GM23338 (cell line): ENCODE data around the gene ACTR5. TPM values are rescaled to one million over a fixed set of nuclear protein-coding genes. Genes with fewer than 3 reads are reported as not detected.

Experiments used
- ATAC-seq: fragments of 200-7000 bp; cut with Tn5 transposase; 3 replicates; pipeline ENCODE4 v1.9.1; 2020
- DNase-seq: peaks from one replicate; pipeline ENCODE4 v3.0.0-alpha.2; 2015; ENCODE audit warnings: low spot score
- H2AFZ ChIP-seq: fragments of 200-600 bp; sonication (generic); 2 replicates; pipeline ENCODE4 v1.8.0; 2016; ENCODE audit warnings: antibody characterized with exemption, mild to moderate bottlenecking, moderate library complexity
- H3F3A ChIP-seq: fragments of 200-600 bp; sonication (generic); replicated peaks from 2 replicates; pipeline ENCODE4 v1.8.0; 2017; ENCODE audit warnings: antibody characterized with exemption, mixed run types, low read depth
- H3K27ac ChIP-seq: fragments of 200-600 bp; sonication (generic); 2 replicates; pipeline ENCODE4 v1.6.1; 2016; ENCODE audit warnings: low read depth
- H3K27me3 ChIP-seq: fragments of 200-600 bp; sonication (generic); 2 replicates; pipeline ENCODE4 v1.8.0; 2016; ENCODE audit warnings: mild to moderate bottlenecking, mixed run types, moderate library complexity; ENCODE audit not compliant: insufficient read depth
- H3K36me3 ChIP-seq: fragments of 200-600 bp; sonication (generic); 2 replicates; pipeline ENCODE4 v1.8.0; 2016; ENCODE audit warnings: mild to moderate bottlenecking; ENCODE audit not compliant: insufficient read depth
- H3K4me1 ChIP-seq: fragments of 200-600 bp; sonication (generic); 2 replicates; pipeline ENCODE4 v1.8.0; 2016; ENCODE audit warnings: mild to moderate bottlenecking, moderate library complexity; ENCODE audit not compliant: insufficient read depth
- H3K4me2 ChIP-seq: fragments of 200-600 bp; sonication (generic); 2 replicates; pipeline ENCODE4 v1.7.1; 2017; ENCODE audit warnings: mixed run types
- H3K4me3 ChIP-seq: fragments of 200-600 bp; sonication (generic); 2 replicates; pipeline ENCODE4 v1.6.1; 2016; ENCODE audit warnings: mixed run types
- H3K79me2 ChIP-seq: fragments of 200-600 bp; sonication (generic); replicated peaks from 2 replicates; pipeline ENCODE4 v1.8.0; 2017; ENCODE audit warnings: mild to moderate bottlenecking; ENCODE audit not compliant: insufficient read depth
- H3K9me2 ChIP-seq: fragments of 200-600 bp; sonication (generic); 2 replicates; pipeline ENCODE4 v1.8.0; 2017; ENCODE audit not compliant: insufficient read depth
- H4K20me1 ChIP-seq: fragments of 200-600 bp; sonication (generic); replicated peaks from 2 replicates; pipeline ENCODE4 v1.8.0; 2017; ENCODE audit warnings: mild to moderate bottlenecking; ENCODE audit not compliant: insufficient read depth
- H3K27ac Mint-ChIP-seq: 2 replicates; pipeline ENCODE4 v1.8.0; 2020; ENCODE audit warnings: inconsistent platforms, mild to moderate bottlenecking, moderate library complexity, mixed read lengths
- H3K27me3 Mint-ChIP-seq: 3 replicates; pipeline ENCODE4 v1.8.0; 2022; ENCODE audit warnings: low read depth, mild to moderate bottlenecking, moderate library complexity, mixed read lengths, inconsistent platforms; ENCODE audit not compliant: insufficient read depth, poor library complexity
- H3K36me3 Mint-ChIP-seq: 3 replicates; pipeline ENCODE4 v1.8.0; 2021; ENCODE audit warnings: low read depth, mild to moderate bottlenecking, inconsistent platforms, moderate library complexity, mixed read lengths
- H3K4me1 Mint-ChIP-seq: 3 replicates; pipeline ENCODE4 v1.8.0; 2020; ENCODE audit warnings: mild to moderate bottlenecking, inconsistent platforms, mixed read lengths
- H3K4me3 Mint-ChIP-seq: 3 replicates; pipeline ENCODE4 v1.8.0; 2021; ENCODE audit warnings: moderate library complexity, mild to moderate bottlenecking, inconsistent platforms, mixed read lengths
- H3K9me3 Mint-ChIP-seq: 3 replicates; pipeline ENCODE4 v1.8.0; 2020; ENCODE audit warnings: moderate library complexity, mild to moderate bottlenecking, inconsistent platforms, mixed read lengths
- CREB1 ChIP-seq: fragments of 250-450 bp; sonication (Bioruptor Pico); IDR thresholded peaks from 2 replicates; pipeline ENCODE4 v1.5.0; 2020; ENCODE audit warnings: low read depth, mild to moderate bottlenecking, moderate library complexity
- POLR2AphosphoS5 ChIP-seq: IDR thresholded peaks from 2 replicates; pipeline ENCODE4 v1.6.1; 2016; ENCODE audit warnings: antibody characterized with exemption, low read depth
- STAT1 ChIP-seq: IDR thresholded peaks from one replicate; pipeline ENCODE4 v1.6.1; 2016; ENCODE audit warnings: antibody characterized with exemption; ENCODE audit not compliant: unreplicated experiment
- ZNF114 ChIP-seq: fragments of 250-450 bp; sonication (Bioruptor Pico); IDR thresholded peaks from 2 replicates; pipeline ENCODE4 v1.5.0; 2020; ENCODE audit warnings: mild to moderate bottlenecking, moderate library complexity
- polyA plus RNA-seq: library from polyadenylated mRNA; unstranded; fragments of >200 nt; fragmentation: Nextera tagmentation; extraction: Ambion mirVana; gene quantifications from 2 replicates; pipeline ENCODE4 v1.2.1, GENCODE V29; 2016
- total RNA-seq: library from RNA; depleted of rRNA; stranded (reverse); fragments of >200 nt; shearing (Covaris generic); gene quantifications from 2 replicates; pipeline ENCODE4 v1.2.3, GENCODE V29; 2014
- TF ChIP-seq, protein P1 (sequence below): fragments of 250-450 bp; sonication (Bioruptor Pico); IDR thresholded peaks from 2 replicates; pipeline ENCODE4 v1.5.0; 2020; ENCODE audit warnings: mild to moderate bottlenecking, moderate library complexity
- TF ChIP-seq, protein P2 (sequence below): IDR thresholded peaks from 2 replicates; pipeline ENCODE4 v1.6.1; 2016; ENCODE audit warnings: antibody characterized with exemption
- TF ChIP-seq, protein P3 (sequence below), 2 experiments: fragments of 200-600 bp in 1 of 2; sonication (generic) in 1 of 2; conservative IDR thresholded peaks; 2 replicates each; pipeline versions ENCODE4 v1.5.1 to v1.6.1; 2016 to 2017; ENCODE audit warnings: antibody characterized with exemption in 2 of 2, low read depth in 2 of 2, mild to moderate bottlenecking in 2 of 2, moderate library complexity in 1 of 2

The ACTR5 gene
- total and polyA plus RNA-seq, 2 experiments from 2014 or later: 8.4 to 21.8 TPM

DNA sequence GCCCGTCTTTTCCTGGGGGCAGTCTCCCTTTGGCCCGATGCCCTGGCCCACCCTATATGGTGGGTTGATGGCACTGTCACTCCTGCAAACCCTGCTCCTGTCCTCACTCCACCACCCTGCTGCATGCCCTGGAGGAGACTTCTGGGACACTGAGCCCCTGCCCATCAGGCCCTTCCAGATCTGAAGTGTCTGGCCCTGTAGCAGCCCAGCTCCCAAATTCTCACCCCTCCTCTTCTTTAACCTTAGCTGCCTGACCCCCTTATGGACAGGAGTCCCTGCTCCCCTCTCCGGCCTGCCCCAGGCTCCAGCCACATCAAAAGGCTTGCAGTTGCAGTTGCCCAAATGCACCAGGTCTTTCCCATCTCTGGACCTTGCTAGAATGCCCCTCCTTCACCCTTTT, 44.7 kb upstream of the ACTR5 start (continued):
- TF ChIP-seq, protein P1, sequence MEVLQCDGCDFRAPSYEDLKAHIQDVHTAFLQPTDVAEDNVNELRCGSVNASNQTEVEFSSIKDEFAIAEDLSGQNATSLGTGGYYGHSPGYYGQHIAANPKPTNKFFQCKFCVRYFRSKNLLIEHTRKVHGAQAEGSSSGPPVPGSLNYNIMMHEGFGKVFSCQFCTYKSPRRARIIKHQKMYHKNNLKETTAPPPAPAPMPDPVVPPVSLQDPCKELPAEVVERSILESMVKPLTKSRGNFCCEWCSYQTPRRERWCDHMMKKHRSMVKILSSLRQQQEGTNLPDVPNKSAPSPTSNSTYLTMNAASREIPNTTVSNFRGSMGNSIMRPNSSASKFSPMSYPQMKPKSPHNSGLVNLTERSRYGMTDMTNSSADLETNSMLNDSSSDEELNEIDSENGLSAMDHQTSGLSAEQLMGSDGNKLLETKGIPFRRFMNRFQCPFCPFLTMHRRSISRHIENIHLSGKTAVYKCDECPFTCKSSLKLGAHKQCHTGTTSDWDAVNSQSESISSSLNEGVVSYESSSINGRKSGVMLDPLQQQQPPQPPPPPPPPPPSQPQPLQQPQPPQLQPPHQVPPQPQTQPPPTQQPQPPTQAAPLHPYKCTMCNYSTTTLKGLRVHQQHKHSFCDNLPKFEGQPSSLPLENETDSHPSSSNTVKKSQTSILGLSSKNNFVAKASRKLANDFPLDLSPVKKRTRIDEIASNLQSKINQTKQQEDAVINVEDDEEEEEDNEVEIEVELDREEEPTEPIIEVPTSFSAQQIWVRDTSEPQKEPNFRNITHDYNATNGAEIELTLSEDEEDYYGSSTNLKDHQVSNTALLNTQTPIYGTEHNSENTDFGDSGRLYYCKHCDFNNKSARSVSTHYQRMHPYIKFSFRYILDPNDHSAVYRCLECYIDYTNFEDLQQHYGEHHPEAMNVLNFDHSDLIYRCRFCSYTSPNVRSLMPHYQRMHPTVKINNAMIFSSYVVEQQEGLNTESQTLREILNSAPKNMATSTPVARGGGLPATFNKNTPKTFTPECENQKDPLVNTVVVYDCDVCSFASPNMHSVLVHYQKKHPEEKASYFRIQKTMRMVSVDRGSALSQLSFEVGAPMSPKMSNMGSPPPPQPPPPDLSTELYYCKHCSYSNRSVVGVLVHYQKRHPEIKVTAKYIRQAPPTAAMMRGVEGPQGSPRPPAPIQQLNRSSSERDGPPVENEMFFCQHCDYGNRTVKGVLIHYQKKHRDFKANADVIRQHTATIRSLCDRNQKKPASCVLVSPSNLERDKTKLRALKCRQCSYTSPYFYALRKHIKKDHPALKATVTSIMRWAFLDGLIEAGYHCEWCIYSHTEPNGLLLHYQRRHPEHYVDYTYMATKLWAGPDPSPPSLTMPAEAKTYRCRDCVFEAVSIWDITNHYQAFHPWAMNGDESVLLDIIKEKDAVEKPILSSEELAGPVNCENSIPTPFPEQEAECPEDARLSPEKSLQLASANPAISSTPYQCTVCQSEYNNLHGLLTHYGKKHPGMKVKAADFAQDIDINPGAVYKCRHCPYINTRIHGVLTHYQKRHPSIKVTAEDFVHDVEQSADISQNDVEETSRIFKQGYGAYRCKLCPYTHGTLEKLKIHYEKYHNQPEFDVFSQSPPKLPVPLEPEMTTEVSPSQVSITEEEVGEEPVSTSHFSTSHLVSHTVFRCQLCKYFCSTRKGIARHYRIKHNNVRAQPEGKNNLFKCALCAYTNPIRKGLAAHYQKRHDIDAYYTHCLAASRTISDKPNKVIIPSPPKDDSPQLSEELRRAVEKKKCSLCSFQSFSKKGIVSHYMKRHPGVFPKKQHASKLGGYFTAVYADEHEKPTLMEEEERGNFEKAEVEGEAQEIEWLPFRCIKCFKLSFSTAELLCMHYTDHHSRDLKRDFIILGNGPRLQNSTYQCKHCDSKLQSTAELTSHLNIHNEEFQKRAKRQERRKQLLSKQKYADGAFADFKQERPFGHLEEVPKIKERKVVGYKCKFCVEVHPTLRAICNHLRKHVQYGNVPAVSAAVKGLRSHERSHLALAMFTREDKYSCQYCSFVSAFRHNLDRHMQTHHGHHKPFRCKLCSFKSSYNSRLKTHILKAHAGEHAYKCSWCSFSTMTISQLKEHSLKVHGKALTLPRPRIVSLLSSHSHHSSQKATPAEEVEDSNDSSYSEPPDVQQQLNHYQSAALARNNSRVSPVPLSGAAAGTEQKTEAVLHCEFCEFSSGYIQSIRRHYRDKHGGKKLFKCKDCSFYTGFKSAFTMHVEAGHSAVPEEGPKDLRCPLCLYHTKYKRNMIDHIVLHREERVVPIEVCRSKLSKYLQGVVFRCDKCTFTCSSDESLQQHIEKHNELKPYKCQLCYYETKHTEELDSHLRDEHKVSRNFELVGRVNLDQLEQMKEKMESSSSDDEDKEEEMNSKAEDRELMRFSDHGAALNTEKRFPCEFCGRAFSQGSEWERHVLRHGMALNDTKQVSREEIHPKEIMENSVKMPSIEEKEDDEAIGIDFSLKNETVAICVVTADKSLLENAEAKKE: no peak
- no peak for TF ChIP-seq ZNF114 (CRISPR knock-in tag)
- TF ChIP-seq, protein P2, sequence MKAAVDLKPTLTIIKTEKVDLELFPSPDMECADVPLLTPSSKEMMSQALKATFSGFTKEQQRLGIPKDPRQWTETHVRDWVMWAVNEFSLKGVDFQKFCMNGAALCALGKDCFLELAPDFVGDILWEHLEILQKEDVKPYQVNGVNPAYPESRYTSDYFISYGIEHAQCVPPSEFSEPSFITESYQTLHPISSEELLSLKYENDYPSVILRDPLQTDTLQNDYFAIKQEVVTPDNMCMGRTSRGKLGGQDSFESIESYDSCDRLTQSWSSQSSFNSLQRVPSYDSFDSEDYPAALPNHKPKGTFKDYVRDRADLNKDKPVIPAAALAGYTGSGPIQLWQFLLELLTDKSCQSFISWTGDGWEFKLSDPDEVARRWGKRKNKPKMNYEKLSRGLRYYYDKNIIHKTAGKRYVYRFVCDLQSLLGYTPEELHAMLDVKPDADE: no peak
- no peak for TF ChIP-seq STAT1
- no peak for TF ChIP-seq POLR2AphosphoS5
- TF ChIP-seq, protein P3, sequence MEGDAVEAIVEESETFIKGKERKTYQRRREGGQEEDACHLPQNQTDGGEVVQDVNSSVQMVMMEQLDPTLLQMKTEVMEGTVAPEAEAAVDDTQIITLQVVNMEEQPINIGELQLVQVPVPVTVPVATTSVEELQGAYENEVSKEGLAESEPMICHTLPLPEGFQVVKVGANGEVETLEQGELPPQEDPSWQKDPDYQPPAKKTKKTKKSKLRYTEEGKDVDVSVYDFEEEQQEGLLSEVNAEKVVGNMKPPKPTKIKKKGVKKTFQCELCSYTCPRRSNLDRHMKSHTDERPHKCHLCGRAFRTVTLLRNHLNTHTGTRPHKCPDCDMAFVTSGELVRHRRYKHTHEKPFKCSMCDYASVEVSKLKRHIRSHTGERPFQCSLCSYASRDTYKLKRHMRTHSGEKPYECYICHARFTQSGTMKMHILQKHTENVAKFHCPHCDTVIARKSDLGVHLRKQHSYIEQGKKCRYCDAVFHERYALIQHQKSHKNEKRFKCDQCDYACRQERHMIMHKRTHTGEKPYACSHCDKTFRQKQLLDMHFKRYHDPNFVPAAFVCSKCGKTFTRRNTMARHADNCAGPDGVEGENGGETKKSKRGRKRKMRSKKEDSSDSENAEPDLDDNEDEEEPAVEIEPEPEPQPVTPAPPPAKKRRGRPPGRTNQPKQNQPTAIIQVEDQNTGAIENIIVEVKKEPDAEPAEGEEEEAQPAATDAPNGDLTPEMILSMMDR (conservative IDR thresholded peaks at IDR 0.05; ENCODE audit: low read depth in 2 of 2): no peak
- no peak for TF ChIP-seq CREB1 (CRISPR knock-in tag)

DNA sequence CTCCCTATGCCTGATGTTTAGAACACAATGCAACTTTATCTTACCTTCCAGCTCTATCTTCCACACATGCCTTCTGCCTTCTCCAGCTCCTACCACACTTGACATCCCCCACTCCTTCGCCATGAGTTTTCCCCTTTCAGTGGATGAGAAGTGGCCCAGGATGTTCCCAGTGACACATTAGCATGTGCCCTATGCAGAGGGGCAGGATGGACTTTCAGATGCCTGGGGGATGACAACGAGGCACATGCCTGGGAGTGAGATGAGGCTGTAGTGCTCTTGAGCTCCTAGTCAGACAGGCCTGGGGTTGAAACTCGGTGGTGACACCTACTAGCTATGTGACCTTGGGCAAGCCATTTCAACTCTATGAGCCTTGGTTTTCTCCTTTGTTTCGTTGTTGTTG, 44.1 kb upstream of the ACTR5 start:
- Histone ChIP-seq H3K27me3 (no peaks in the 10 kb centered on the region), H3K9me2 (no peaks in the 10 kb centered on the region), H3K4me1 (peaks cover 6% of the 10 kb centered on the region; the same call in 1 of the 2 replicates), H3K27ac (no peak overlapping the region), H4K20me1 (no peaks in the 10 kb centered on the region), H3K36me3 (no peaks in the 10 kb centered on the region), H3K4me2 (no peak overlapping the region), H2AFZ (no peak overlapping the region), H3K4me3 (no peak overlapping the region), H3K79me2 (no peaks in the 10 kb centered on the region), H3F3A (no peaks in the 10 kb centered on the region)
- H3K36me3 Mint-ChIP-seq: no peaks in the 10 kb centered on the region
- no peak for ATAC-seq
- no peaks in the 10 kb centered on the region for H3K9me3 Mint-ChIP-seq
- H3K4me1 Mint-ChIP-seq: peaks cover 9% of the 10 kb centered on the region; the same call in 2 of the 3 replicates
- no peak for DNase-seq
- H3K27ac Mint-ChIP-seq: no peak overlapping the region
- peaks cover 6% of the 10 kb centered on the region for H3K27me3 Mint-ChIP-seq
- no peak overlapping the region for H3K4me3 Mint-ChIP-seq
- TF ChIP-seq, protein P3 (conservative IDR thresholded peaks at IDR 0.05; ENCODE audit: low read depth in 2 of 2): no peak
